ENCODE measurements around the gene DPM3. TPM values are rescaled to one million over a fixed set of nuclear protein-coding genes. Genes with fewer than 3 reads are reported as not detected.

Gene DPM3
- total and polyA plus RNA-seq, 9 of the 15 experiments (the other 6 are each of a cell fraction or from before 2014, with no cell fraction given) = 3.7 to 120 (median 36.4) TPM

GRCh38 chr1:155137154-155137949 is 3.0 kb downstream of the DPM3 start (continued):
- TF ChIP-seq ID3 (CRISPR knock-in tag; IDR thresholded peaks at IDR 0.05) = no peak
- 0 out of 2 replicates have a peak, but pooled peaks have one; percentile 21 for TF ChIP-seq ID3 (tag; IDR thresholded peaks at IDR 0.05)
- TF ChIP-seq ATF7 (IDR thresholded peaks at IDR 0.05) = 0 out of 2 replicates have a peak, but pooled peaks have one; percentile 13
- peak; percentile 57; the same call in 1 of the 2 replicates for TF ChIP-seq MYNN (IDR thresholded peaks at IDR 0.05)
- TF ChIP-seq MYNN (CRISPR knock-in tag; IDR thresholded peaks at IDR 0.05) = no peak
- TF ChIP-seq NCOR1 (IDR thresholded peaks at IDR 0.05) = peak; percentile 73
- TF ChIP-seq TEAD4 (IDR thresholded peaks at IDR 0.05; ENCODE audit: low read length) = peak; percentile 69
- no peak for TF ChIP-seq TEAD4 (CRISPR knock-in tag; IDR thresholded peaks at IDR 0.05; ENCODE audit: borderline replicate concordance)
- TF ChIP-seq ZC3H4 (CRISPR knock-in tag; IDR thresholded peaks at IDR 0.05; ENCODE audit: borderline replicate concordance) = no peak
- TF ChIP-seq NCOA1 (IDR thresholded peaks at IDR 0.05; ENCODE audit: low read depth) = no peak
- no peak for TF ChIP-seq SIN3B (IDR thresholded peaks at IDR 0.05; ENCODE audit: low read depth)
- TF ChIP-seq C11orf30 (IDR thresholded peaks at IDR 0.05; ENCODE audit: low read depth) = no peak
- TF ChIP-seq USF1 (CRISPR knock-in tag; IDR thresholded peaks at IDR 0.05) = no peak
- TF ChIP-seq BMI1 (IDR thresholded peaks at IDR 0.05; ENCODE audit: low read length) = no peak
- no peak for TF ChIP-seq ZNF512 (tag; IDR thresholded peaks at IDR 0.05)
- TF ChIP-seq RFX7 (CRISPR knock-in tag; IDR thresholded peaks at IDR 0.05) = no peak
- TF ChIP-seq MTA1 (IDR thresholded peaks at IDR 0.05; ENCODE audit: borderline replicate concordance) = 0 out of 2 replicates have a peak, but pooled peaks have one; percentile 20
- no peak for TF ChIP-seq ZBTB34 (CRISPR knock-in tag; IDR thresholded peaks at IDR 0.05)
- no peak for TF ChIP-seq SUPT5H (IDR thresholded peaks at IDR 0.05)
- 0 out of 2 replicates have a peak, but pooled peaks have one; percentile 21 for TF ChIP-seq HBP1 (CRISPR knock-in tag; IDR thresholded peaks at IDR 0.05)
- TF ChIP-seq EHMT2 (IDR thresholded peaks at IDR 0.05) = 0 out of 2 replicates have a peak, but pooled peaks have one; percentile 55
- TF ChIP-seq ZFX (CRISPR knock-in tag; IDR thresholded peaks at IDR 0.05) = 0 out of 2 replicates have a peak, but pooled peaks have one; percentile 28
- no peak for TF ChIP-seq ZFP36 (IDR thresholded peaks at IDR 0.05; ENCODE audit: low read depth, low read length, partially characterized antibody)
- TF ChIP-seq NELFE (IDR thresholded peaks at IDR 0.05; ENCODE audit: insufficient read depth, insufficient read length) = no peak
- TF ChIP-seq KDM5B (IDR thresholded peaks at IDR 0.05; ENCODE audit: insufficient replicate concordance, low read depth, low read length) = peak; percentile 48

Data from K562 (cell line).